Rectal smooth muscle tissue (tissue), 1 donor: ENCODE results near the gene COX15.

Experiments
- H3K27ac ChIP-seq: one replicate; pipeline ENCODE4 v1.7.0; 2013; ENCODE audit warnings: low read depth, low read length, inconsistent platforms
- H3K27me3 ChIP-seq: one replicate; pipeline ENCODE4 v1.7.0; 2013; ENCODE audit warnings: low read length; ENCODE audit not compliant: control insufficient read depth, insufficient read depth
- H3K36me3 ChIP-seq: one replicate; pipeline ENCODE4 v1.7.0; 2013; ENCODE audit warnings: low read length; ENCODE audit not compliant: control insufficient read depth, insufficient read depth
- H3K4me1 ChIP-seq: one replicate; pipeline ENCODE4 v1.7.0; 2013; ENCODE audit warnings: low read length; ENCODE audit not compliant: control insufficient read depth, insufficient read depth
- H3K4me3 ChIP-seq: one replicate; pipeline ENCODE4 v1.7.0; 2013; ENCODE audit warnings: low read length
- H3K9ac ChIP-seq: one replicate; pipeline ENCODE4 v1.7.0; 2013; ENCODE audit warnings: low read length

COX15 gene

DNA sequence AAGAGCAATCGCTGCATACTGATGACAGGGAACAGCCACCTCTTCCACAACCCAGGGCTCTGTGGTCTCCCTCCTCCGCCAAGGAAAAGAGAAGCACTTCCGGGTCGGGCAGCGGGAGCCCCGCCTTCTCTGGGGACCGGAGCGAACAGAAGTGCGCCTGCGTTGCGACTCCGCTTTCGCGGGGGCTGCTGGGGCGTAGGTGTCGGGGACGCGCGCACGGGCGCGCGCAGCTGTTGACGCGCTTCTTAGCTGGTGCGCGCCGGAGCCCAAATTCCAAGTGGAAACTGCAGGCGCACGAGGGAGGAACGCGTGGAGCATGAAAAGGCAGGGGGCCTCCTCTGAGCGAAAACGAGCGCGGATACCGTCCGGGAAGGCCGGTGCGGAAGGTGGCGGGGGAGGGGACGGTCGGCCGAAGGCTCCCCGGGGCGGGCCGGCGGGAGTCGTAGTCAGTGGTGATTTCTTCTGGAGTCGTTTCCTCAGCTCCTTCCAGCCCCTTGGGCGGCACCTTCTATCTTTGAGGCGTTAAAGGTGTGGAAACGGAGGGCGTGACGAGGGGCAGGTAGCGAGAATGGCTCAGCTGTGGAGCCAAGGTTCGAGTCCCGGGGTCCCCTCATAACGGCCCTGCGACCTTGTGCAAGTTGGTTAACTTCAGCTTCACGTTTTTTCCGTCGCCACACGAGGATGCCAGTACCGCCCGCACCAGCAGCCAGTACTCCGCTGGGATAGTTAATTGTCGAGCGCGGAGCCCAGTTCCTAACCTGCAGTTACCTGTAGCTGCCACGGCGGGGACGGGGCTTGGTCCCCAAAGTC is at the start of gene COX15, which contains the start of gene CUTC:
Gene COX15 (minus strand): TSS at position 95 of the 810 bp plus-strand sequence. CDS start 78 bp downstream, at position 17.
Gene CUTC (plus strand): TSS at position 202 of the 810 bp plus-strand sequence. CDS start 115 bp downstream, at position 317.
- peaks cover 7% of the 10 kb centered on the region for H3K4me1 ChIP-seq
- peaks cover 7% of the 10 kb centered on the region for H3K36me3 ChIP-seq
- H3K4me3 ChIP-seq = peak within 1 kb of the TSS; percentile 99
- H3K27me3 ChIP-seq = no peaks in the 10 kb centered on the region
- peak within 1 kb of the TSS; percentile 92 for H3K9ac ChIP-seq
- peak within 1 kb of the TSS; percentile 90 for H3K27ac ChIP-seq

DNA sequence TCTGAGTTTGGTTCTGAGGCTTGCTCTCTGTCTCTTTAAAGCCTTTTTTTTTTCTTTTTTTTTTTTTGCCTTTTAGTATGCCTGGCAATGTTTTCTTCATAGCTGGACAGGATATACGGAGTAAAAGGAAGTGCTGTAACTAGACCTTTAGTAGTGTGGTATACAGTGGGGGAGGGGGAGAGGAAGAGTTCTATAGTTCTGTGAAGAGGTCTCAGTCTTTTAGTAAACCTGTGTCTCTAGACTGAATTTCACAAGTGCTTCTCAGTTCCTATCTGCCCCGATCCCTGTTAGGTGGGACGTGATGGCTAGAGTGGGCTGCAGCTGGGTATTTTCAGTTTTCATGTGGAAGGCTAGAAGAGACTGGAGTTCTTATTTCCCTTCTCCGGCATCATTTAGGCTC is 47.4 kb upstream of the COX15 start:
- peak overlapping the region; percentile 11 for H3K4me3 ChIP-seq
- H3K9ac ChIP-seq = no peak overlapping the region
- no peaks in the 10 kb centered on the region for H3K27me3 ChIP-seq
- H3K36me3 ChIP-seq = no peaks in the 10 kb centered on the region
- H3K4me1 ChIP-seq = peaks cover 4% of the 10 kb centered on the region
- peak overlapping the region; percentile 12 for H3K27ac ChIP-seq

DNA sequence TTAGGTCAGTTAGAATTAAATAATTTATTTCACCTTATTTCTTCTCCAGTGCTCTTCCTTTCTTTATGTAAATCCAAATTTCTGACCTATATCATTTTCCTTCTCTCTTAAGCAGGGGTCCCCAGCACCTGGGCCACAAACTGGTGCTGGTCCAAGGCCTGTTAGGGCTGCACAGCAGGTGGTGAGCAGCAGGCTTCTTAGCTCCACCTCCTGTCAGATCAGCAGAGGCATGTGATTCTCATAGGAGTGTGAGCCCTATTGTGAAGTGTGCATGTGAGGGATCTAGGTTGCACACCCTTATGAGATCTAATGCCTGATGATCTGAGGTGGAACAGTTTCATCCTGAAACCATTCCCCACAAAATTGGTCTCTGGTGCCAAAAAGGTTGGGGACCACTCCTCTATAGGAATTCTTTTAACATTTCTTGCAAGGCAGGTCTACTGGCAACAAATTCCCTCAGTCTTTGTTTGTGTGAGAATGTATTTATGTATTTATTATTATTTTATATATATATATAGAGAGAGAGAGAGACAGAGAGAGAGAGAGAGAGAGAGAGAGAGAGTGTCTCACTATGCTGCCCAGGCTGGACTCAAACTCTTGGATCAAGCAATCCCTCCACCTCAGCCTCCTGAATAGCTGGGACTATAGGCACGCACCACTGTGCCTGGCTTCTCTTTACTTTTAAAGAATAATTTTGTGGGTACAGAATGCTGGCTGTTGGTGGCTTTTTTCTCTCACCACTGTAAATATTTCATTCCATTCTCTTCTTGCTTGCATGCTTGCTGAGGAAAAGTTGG is 46.2 kb upstream of the COX15 start:
- H3K36me3 ChIP-seq = no peaks in the 10 kb centered on the region
- H3K27me3 ChIP-seq = no peaks in the 10 kb centered on the region
- no peak overlapping the region for H3K27ac ChIP-seq
- H3K4me1 ChIP-seq = peaks cover 4% of the 10 kb centered on the region
- H3K4me3 ChIP-seq = no peak overlapping the region
- no peak overlapping the region for H3K9ac ChIP-seq

DNA sequence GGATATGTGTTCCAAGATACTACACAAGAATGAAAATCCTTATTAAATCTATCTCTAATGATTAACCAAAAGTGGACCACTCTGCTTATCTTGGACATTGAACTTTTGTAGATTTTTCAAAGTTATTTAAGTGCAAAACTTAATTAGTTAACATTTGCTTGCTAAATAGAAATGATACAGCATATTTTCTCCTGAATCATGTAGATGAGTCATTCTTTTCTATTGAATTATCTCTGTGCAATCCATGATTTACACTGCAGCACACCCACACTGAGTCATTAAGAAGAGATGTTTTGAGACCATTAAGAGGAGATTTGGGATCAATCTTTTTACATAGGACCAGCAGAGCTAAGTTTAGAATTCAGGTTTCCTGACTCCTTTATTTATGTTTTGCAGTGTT is 43.9 kb upstream of the COX15 start:
- Histone ChIP-seq H3K4me1 (peaks cover 4% of the 10 kb centered on the region), H3K4me3 (no peak overlapping the region), H3K27me3 (no peaks in the 10 kb centered on the region), H3K36me3 (no peaks in the 10 kb centered on the region), H3K9ac (no peak overlapping the region), H3K27ac (no peak overlapping the region)

DNA sequence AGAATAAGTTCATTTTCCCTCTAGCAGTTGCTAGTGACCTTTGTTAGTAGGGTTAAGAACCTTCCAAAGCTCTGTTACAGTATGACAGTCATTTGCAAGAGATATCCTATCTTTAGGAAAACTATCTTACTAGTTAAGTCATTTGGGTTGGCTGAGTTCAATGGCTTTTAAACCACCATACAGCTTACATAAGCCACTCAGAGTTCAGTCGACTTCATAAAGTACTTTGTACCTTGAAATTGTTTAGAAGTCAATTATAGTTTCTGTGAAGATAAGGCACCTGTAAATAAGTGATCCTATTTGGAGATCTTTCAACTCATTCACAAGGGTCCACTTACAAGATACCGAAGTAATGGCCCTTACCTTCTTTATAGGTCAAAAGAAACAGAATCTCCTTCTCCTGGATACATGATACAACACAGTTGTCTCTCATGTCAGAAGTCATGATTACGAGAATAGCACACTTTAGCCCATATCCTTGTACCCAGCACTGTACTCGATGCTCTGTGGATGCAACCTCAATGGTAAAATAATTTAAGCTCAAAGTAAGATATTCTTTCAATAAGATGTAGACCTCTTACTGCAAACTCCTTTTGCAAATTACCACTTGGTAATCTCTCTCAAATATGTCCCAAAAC is 38.6 kb upstream of the COX15 start:
- no peak overlapping the region for H3K4me3 ChIP-seq
- no peaks in the 10 kb centered on the region for H3K36me3 ChIP-seq
- no peaks in the 10 kb centered on the region for H3K27me3 ChIP-seq
- no peak overlapping the region for H3K27ac ChIP-seq
- H3K9ac ChIP-seq = no peak overlapping the region
- no peaks in the 10 kb centered on the region for H3K4me1 ChIP-seq

DNA sequence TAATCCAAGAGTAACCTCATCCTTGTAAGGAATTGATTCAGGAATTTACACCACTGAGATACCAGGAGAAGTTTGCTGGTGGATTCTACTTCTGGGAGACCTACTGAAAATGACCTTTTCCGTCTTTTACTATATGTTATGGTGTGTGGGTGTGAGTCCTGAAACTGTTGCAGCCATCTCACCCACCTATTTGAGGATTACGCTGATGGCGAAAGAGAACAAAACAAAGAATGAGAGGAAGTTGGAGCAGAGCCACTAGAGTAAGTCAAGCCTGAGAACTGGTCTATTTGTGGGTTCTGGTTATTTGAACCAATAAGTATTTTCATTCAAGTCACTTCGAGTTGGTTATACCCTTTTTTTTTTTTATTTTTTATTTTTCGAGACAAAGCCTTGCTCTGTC is 37.8 kb upstream of the COX15 start:
- Histone ChIP-seq H3K4me3 (no peak overlapping the region), H3K27me3 (no peaks in the 10 kb centered on the region), H3K4me1 (no peaks in the 10 kb centered on the region)

DNA sequence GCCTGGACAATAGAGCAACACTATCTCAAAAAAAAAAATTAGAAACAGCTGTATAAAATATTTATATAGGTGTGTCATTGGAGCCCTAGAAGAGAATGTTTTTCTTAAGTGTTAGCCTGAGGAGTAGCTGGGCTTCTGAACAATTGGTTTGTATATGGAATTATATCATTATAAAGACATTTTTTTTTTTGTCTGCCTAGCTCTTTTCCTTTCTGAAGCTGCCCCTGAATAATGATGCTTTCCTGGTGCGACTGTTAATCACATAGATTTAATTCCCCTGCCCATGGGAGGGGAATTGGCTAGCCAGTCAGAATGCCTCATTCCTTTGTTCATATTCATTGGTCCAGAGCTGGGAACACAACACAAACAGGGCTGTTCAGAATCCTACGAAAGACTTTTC is 36.6 kb upstream of the COX15 start:
- Histone ChIP-seq H3K36me3 (no peaks in the 10 kb centered on the region), H3K4me3 (no peak overlapping the region), H3K27ac (no peak overlapping the region), H3K27me3 (no peaks in the 10 kb centered on the region), H3K4me1 (no peaks in the 10 kb centered on the region), H3K9ac (no peak overlapping the region)

More for the DNA sequence above, 37.8 kb upstream of the COX15 start:
- Histone ChIP-seq H3K27ac (no peak overlapping the region), H3K36me3 (no peaks in the 10 kb centered on the region), H3K9ac (no peak overlapping the region)

DNA sequence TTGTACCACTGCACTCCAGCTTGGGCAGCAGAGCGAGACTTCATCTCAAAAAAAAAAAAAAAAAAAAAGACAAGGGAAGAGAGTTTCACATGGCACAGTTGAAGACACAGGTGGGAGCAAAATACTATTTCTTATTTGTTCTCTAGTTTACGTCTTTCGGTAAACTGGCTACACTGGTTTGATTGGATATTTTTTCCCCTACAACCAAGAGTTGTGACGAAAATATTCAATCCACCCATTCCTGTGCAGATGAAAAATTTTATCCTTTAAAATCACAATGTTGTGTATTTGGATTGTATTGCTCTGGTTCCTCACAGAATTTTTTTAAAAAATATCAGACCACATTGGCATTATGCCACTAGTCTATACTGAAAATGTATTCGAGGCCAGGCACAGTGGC is 36.0 kb upstream of the COX15 start:
- H3K9ac ChIP-seq = no peak overlapping the region
- no peak overlapping the region for H3K4me3 ChIP-seq
- no peaks in the 10 kb centered on the region for H3K36me3 ChIP-seq
- no peaks in the 10 kb centered on the region for H3K4me1 ChIP-seq
- no peaks in the 10 kb centered on the region for H3K27me3 ChIP-seq
- no peak overlapping the region for H3K27ac ChIP-seq

DNA sequence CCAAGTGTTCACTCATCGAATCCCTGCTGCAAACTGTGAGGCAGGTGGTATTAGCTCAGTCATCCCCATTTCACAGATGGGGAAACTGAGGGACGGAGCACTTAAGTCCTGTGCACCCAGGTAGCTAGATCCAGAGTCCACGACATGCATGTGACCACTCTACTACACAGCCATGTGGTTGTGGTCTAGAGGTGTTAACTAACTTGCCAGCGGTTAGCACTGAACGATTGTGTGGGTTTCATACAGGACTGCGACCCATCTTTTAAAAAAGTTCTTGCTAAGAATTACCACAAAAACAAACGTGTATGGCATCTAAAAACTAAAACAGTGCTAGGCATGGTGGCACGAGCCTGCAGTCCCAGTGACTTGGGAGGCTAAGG is 34.4 kb upstream of the COX15 start:
- H3K9ac ChIP-seq = no peak overlapping the region
- no peaks in the 10 kb centered on the region for H3K36me3 ChIP-seq
- H3K4me3 ChIP-seq = no peak overlapping the region
- H3K27me3 ChIP-seq = no peaks in the 10 kb centered on the region
- H3K4me1 ChIP-seq = no peaks in the 10 kb centered on the region
- H3K27ac ChIP-seq = no peak overlapping the region

DNA sequence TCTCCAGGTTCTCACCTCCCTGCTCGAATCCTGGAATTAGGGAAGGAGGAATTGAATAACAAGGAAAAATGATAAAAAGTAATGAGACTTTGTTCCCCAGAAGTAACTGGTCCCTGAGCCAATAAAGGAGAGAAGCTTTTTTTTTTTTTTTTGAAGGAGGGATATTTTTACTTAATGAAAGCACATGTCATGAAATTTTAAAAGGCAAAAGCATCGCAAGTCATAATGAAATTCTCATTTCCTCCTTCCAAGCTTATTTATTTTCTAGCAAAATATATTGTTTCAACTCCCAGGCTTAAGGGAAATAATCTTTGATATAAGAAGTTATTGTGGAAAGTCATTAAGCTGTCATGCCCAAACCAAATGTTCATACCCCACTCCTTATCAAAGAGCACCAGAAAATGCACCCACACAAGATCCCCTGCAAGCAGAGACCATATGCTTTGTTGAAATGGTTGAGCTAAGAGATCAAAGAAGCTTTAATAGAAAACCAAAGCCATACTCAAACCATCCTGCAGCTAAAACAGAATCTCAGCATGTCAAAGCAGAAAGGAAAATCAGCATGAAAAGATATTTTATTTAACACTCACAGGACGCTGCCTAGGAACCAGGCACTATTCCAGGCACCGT is 33.9 kb upstream of the COX15 start:
- Histone ChIP-seq H3K9ac (no peak overlapping the region), H3K27ac (no peak overlapping the region), H3K27me3 (no peaks in the 10 kb centered on the region), H3K36me3 (no peaks in the 10 kb centered on the region), H3K4me1 (no peaks in the 10 kb centered on the region), H3K4me3 (no peak overlapping the region)

DNA sequence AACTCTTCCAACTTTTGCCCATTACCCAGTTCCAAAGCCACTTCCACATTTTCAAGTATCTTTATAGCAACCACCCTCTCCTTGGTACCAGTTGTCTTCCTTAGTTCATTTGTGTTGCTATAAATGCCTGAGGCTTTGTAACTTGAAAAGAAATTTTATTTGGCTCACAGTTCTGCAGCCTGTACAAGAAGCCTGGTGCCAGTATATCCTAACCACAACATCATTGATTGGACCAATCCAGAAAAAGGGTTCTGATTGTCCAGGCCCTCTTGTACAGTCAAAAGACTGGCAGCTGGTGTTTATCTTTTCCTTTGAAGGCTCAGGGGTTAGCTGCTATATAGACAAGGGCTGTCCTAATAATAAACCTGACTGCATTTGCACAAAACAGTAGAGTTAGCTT is 29.4 kb upstream of the COX15 start:
- Histone ChIP-seq H3K4me1 (no peaks in the 10 kb centered on the region), H3K36me3 (peaks cover 2% of the 10 kb centered on the region)

DNA sequence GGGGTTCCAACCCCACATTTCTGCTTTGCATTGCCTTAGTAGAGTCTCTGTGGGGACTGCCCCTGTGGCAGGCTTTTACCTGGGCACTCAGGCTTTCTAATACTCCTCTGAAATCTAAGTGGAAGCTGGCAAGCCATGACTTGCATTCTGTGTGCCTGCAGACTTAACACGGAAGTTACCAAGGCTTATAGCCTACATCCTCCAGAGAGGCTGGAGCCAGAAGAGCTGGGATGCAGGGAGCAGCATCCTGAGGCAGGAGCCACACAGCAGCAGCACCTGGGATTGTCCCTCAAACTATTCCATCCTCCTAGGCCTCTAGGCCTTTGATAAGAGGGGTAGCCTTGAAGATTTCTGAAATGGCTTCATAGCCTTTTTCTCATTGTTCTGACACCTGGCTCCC is 28.4 kb upstream of the COX15 start:
- no peak overlapping the region for H3K27ac ChIP-seq
- H3K4me1 ChIP-seq = no peaks in the 10 kb centered on the region
- peaks cover 2% of the 10 kb centered on the region for H3K36me3 ChIP-seq
- no peak overlapping the region for H3K4me3 ChIP-seq
- H3K27me3 ChIP-seq = no peaks in the 10 kb centered on the region
- H3K9ac ChIP-seq = no peak overlapping the region

More for the DNA sequence above, 29.4 kb upstream of the COX15 start:
- Histone ChIP-seq H3K4me3 (no peak overlapping the region), H3K27ac (no peak overlapping the region), H3K27me3 (no peaks in the 10 kb centered on the region), H3K9ac (no peak overlapping the region)
